Smooth muscle cell of trachea (primary cell): Measurements from ENCODE around the gene KCNMA1. TPM values are rescaled to one million over a fixed set of nuclear protein-coding genes. Genes with fewer than 3 reads are reported as not detected.

ENCODE experiments used
- total RNA-seq: library from RNA; depleted of rRNA; stranded (reverse); fragments of >200 nt; gene quantifications from 2 replicates; pipeline ENCODE4 v1.2.1, GENCODE V29; 2014

KCNMA1 gene
- 44.8 and 61.7 TPM in 2 replicates for total RNA-seq

GRCh38 chr10:77637532-77638320 lies at the start of gene KCNMA1:
Gene KCNMA1, minus strand, starts transcription at chr10:77637808.

